HG03135 (cell line): ENCODE measurements around the gene ZNRF1.
A peak's percentile ranks its signal among the peaks of the same experiment; 100 is the strongest.
"Not testable (repeated sequence)": the region's sequence is repeated elsewhere in the genome, so short reads cannot be mapped to it uniquely, and the experiment has no call there.

Source experiments
- ATAC-seq: cut with Tn5 transposase; IDR thresholded peaks from one replicate; pipeline ENCODE4 v1.9.1; 2021; ENCODE audit warnings: mild to moderate bottlenecking, moderate library complexity; ENCODE audit not compliant: unreplicated experiment

Gene ZNRF1

DNA sequence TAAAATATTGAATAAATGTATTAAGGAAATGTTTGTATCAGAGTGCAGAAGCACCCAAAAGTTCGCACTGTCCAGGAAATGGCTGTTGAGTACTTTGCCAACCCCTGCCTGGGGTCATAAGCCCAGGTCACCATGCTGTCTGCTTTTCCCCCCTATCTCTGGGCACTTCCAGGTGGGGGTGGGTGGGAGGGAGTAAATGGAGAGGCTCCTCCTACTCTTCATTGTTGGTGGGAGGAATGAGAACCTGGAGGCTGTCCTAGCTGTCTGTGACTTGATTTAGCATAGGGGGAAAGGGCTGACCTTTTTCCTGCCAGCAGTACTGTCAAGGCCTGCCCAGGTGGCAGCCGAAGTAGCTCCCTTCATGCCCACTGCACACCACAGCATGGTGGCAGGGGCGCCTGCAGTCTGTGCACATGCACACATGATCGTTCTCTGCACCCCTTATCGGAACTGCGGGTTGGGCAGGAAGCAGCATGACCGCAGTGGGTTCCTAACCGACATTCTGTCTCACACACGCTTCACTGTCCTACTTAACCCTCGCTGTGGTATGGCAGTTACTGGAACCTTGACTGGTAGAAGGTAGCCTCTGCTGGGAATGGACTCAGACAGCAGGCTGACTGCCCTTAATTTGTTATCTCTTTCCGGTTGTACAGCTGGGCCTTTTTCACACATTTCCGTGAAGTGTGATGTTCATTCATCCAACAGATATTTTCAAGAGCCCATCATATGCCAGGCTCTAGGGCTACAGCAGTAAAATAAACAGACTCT is 76.3 kb downstream of the ZNRF1 start:
- peak; percentile 96 for ATAC-seq

- ATAC-seq: no peak
Measured at GRCh38 chr16:75075688-75076268, 77.0 kb downstream of the ZNRF1 start.

DNA sequence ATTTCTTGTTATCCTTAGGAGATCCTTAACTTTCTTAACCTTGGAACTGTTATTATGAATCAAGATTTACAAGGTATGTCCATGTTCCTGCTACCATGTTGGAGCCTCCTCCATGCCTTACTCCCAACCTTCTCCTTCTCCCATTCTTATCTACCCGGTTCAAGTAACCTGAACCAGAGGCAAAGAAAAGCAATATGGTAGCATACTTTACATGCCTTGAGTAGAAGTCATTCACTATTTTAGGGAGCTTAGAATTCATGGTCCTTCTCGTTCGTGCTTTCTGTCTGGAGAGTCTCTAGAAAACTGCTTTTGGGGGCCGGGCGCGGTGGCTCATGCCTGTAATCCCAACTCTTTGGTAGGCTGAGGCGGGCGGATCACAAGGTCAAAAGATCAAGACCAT is 80.1 kb downstream of the ZNRF1 start:
- no peak for ATAC-seq

DNA sequence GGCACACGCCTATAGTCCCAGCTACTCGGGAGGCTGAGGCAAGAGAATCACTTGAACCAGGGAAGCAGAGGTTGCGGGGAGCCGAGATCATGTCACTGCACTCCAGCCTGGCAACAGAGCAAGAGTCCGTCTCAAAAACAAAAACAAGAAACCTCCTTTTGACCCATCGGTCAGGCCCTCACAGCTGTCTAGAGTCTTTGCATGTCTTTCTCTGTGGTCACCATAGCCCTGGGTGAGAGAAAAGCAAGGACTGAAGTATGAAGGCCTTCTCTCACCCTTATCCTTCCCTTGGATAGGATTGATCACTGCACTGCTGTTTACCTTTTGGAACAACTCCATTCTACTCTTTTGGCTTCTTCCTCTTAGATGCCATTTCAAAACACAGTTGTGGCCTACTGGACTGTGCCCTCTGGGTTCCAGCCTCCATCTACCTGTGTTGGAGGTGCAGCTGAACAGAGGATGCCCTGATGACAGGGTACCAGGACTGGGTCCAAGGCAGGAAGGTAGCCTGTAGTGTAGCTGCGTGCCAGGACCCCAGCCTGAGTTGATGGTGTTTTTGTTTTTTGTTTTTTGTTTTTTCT is 80.6 kb downstream of the ZNRF1 start:
- no peak for ATAC-seq

DNA sequence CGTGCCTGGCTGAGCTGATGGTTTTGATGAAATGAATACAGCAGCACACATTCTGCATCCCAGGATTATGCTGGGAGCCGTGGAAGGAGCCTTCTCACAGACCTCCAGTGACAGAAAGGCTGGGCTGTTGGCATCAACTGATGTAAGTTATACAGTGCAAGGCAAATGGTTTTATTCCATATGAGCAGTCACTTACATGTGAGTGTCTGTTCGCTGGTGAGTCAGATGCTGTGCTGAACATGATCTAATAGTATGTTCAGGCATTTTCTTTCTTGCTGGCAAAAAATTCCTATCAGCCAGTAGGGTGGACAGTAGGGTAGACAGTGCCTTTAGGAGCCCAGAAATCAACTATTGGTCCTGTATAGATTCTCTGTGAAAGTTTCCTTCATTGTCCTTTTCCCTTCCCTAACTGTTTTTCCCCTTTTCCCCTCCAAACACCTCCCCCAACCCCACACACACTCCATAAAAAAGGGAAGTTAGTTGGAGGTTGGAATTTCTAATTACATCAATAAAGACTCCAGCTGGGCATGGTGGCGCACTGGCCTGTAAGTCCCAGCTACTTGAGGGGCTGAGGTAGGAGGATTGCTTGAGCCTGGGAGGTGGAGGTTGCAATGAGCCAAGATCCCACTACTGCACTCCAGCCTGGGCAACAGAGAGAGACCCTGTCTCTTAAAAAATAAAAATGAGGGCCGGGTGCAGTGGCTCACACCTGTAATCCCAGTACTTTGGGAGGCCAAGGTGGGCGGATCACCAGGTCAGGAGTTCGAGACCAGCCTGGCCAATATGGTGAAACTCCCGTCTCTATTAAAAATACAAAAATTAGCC is 81.6 kb downstream of the ZNRF1 start:
- ATAC-seq: no peak

- no peak for ATAC-seq
Measured at GRCh38 chr16:75081179-75081859, 82.5 kb downstream of the ZNRF1 start.

DNA sequence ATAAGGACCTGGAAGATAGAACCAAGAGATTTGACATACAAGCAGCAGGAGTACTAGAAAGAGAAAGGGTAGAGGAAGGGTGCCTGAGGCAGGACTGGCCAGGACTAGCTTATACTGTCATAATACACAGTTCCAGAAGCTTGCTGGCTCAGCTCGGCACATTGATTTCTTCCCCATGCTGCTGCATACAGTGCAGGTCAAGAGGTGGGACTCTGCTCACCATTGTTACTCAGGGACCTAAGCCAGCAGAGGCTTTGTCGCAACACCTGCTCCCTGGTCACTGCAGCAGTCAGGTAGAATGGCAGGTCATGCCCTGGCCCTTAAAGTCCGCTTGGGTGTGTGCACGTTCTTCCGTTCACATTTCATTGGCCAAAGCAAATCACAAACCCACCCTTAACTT is 85.0 kb downstream of the ZNRF1 start:
- ATAC-seq: no peak

GRCh38 chr16:75085556-75085955 is 86.7 kb downstream of the ZNRF1 start:
- ATAC-seq: no peak

DNA sequence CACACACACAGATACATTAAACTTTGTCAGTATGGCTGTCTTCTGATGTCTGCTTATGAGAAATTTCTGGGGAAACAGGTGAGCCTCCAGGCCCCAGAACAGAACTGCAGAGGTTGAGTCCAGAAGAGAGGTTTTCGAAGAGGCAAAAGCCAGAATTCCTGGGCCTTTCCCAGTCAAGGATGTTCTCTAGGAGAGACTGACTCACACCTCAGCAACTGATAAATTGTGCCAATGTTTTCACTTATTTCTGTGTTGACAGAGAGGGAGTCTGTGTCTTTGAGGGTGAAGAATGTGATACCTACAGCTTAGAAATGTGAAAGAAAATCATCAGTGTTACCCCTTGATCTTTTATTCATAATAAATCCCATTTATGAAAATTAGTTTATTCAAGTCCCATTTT is 87.5 kb downstream of the ZNRF1 start:
- ATAC-seq: no peak

GRCh38 chr16:75086688-75087374 is 88.0 kb downstream of the ZNRF1 start:
- ATAC-seq: no peak

GRCh38 chr16:75087375-75087979 is 88.7 kb downstream of the ZNRF1 start:
- no peak for ATAC-seq

DNA sequence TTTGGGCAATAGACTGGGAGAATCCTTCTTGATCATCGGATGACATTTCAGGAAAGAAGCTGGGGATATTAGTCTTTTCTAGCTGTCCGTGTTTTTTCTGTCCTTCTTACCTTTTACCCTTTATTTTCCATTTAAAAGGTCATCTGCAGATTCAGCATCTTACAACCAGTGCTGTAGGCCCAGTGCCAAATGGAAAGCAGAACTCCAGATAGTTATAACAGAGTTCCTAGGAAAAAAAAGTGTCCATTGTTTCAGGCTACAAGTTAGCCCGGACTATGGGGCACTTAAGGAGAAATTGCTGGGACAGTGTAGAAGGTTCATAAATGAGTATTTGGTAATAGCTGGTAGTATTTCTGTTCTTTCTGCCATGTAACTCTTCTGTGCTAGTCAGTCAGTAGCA is 89.4 kb downstream of the ZNRF1 start:
- ATAC-seq: no peak

DNA sequence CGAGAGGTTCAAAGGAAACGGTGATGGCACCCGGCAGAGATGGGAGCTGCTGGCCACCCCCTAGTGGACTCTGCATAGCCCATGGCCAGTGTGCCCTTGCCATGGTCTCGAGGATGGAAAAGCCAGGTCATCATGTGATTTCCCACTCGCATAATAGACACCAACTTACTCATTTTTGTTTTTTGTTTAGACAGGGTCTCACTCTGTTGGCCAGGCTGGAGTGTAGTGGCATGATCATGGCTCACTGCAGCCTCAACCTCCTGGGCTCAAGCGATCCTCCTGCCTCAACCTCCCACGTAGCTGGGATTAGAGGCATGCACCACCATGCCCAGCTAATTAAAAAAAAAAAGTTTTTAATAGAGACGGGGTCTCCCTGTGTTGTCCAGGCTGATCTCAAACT is 90.1 kb downstream of the ZNRF1 start:
- no peak for ATAC-seq

DNA sequence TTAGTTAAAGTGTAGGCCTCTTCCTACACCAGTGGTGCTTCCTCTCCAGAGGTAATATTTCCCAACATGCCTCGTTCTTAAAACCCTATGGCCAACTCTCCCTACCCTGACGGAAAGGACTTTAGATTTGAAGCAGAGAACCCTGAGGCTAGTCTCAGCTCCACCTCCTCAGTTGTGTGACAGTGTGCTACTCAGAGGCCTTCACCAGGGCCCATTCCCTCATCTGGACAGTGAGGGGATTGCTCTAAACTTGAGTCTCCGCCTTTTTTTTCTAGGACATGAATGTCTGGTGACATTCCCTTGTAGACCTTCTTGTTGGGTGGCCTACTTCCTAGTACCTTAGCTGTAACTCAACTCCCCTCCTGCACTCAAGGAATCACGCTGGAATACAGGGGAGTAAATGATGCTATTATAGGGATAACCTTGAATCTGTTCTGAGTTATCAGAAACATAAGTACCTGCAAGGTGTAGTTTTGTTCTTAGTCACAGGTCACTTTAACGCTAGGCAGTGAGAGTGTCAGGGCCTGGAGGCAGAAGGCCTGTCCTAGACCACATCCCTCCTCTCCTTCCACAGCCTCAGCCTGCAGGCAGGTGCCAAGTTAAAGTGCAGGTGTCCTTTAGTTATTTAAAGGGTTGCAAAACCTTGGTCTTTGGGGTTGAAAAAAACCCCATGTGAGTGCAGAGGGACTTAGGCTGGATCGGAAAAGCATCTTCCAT is 90.8 kb downstream of the ZNRF1 start:
- no peak for ATAC-seq

- ATAC-seq: not testable (repeated sequence)
Measured at GRCh38 chr16:75090899-75091298, 92.1 kb downstream of the ZNRF1 start.

GRCh38 chr16:75091619-75092018 is 92.8 kb downstream of the ZNRF1 start:
- not testable (repeated sequence) for ATAC-seq

- ATAC-seq: no peak
Measured at GRCh38 chr16:75092777-75093176, 94.0 kb downstream of the ZNRF1 start.

DNA sequence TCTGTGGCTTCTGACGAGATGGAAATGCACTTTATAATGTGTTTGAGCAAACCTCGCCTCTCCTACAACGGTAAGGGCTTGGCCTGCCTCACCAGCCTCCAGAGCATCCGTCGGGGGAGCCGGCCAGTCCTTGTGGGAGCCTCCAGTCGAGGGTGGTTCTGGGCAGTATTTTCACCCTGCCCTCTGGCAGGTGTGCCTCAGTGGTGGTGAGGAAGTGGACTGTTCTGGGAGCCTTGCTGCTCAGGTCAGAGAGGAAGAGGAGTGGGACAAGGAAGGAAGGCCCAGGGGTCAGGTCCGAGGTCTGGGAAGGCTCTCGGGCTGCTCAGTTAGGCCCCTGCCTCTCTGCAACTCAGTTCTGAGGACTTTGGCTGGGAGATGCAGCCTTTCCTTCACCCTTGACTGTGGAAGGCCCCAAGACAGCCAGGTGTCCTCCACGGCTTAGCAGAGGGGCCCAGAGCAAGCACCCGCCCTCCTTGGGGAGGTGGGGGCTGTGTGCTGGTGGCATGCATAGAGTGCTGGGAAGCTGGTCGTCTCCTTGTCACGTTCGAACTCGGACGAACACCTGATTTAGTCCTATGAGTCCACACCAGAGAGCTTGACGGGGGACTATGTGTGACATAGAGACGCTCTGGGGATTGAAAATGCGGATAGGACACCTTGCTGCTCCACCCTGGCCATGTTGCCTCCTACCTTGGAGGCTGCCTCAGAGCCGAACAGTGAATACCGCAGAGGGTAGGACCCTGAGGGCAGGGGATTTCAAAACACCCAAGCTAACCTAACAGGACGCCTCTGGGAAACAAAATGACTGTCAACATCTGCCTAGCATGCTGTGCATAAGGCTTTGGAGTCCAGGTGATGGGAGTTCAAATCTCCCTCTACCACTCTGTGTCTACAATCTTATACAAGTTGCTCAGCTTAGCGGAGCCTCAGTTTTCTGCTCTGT is 95.0 kb downstream of the ZNRF1 start:
- ATAC-seq: no peak
